Measurements from ENCODE around the gene EXTL1.

EXTL1 gene

DNA sequence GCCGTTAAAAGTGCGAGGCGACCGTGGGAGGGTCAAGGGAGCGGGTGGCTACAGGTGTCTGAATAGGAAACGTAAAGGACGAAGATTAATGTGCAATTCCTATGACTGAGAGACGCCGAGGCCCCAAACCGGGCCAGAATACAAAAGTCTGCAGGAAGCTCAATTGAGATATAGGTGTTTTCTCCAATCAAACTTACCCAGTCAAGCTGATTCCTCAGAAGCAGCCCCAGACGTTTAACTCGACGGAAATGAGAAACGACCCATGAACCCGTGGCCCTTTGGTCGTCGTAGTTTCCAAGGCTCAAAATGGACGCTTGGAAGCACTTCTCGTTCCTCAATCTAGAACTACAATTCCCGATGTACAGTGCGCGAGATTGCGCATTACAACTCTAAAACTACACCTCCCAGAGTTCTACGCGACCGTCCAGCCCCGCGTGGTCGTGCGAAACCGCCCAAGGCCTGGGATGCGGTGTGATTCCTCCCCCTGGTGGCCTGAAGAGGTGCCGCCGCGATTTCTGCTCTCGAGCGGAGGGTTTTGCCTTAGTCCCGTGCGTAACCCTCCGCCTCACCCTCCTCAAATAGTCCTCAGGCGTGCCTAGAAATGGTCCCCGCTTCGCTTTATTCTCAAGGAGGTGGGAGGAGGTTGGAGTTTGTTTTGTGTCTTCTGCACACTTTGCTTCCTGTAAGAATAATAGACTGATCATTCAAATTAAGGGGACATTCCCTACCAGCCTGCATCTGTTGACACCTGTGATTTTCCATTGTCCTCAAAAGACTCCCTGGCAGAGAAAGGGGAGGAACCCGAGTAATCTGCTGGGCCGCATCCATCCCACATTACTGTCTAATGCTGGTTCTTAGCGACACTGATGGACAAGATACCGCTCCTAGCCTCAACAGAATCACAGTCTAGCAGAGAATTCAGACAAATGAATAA, 23.5 kb upstream of the EXTL1 start, which contains the start of gene PAFAH2:
PAFAH2 (minus strand) TSS at position 236 of the 934 bp plus-strand sequence. CDS start 7,247 bp downstream, outside the sequence.
- DNase-seq: peak; percentile 100

DNA sequence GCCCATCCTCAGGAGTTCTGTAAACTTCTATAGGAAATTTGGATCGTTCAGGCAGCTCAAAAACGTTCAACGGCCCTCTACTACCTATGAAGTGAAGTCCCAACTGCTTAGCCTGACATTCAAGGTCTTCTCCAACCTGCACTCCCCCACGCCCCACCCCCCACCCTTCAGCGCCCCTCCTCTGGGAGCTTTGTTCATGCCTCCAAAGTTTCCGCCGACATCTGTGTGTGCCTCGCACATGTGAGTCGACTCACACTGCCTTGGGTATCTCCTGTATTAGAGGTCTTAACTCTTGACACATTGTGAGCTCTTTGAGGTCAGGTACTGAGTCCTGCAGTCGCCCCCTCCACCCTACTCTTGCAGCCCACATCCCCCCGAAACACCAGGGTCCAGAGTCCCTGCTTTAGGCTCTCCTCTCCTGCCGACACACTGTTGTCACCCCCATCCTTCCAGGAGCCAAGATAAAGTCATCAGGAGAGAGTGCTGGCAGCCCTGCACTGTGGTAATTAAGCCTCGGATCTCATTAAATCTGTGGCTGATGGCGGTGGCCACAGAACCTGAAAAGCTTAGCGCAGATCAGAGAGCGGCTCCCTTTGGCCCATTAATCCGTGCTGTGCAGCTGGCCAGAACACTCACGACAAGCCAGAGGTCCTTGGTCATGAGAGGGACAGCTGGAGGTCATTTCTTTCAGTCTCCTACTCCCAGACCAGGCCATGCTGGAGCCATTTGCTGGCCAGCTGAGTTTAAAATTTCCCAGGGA, 22.4 kb upstream of the EXTL1 start:
- DNase-seq: no peak

DNA sequence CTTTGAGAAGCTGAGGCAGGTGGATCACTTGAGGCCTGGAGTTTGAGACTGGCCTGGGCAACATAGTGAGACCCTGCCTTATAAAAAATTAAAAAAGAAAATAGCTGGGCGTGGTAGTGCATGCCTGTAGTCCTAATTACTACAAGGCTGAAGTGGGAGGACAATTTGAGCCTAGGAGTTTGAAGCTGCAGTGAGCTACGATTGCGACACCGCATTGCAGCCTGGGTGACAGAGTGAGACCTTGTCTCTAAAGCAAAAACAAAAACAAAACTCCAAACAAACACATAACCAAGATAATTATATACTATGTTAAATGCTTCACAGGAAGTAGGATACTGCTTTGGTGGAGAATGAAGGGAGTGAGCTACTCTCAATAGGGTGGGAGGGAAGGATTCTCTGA, 18.3 kb upstream of the EXTL1 start:
- peak; percentile 40 for DNase-seq

DNA sequence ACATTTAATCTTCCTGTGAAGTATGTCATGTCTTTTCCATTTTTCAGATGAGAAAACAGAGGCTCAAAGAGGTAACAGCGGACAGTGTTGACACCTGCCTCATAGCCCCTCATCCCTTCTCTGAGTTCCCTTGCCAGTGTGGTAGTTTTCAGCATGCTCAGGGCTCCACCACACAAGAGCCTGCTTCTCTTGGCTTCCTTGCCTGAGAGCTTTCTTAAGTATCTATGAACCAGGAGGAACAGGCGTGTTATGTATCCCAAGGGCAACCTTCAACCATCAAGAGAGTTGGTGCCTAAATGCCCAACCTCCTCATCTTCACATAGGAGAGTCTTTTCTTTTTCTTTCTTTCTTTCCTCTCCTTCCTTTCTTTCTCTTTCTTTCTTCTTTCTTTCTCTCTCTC, 17.8 kb upstream of the EXTL1 start:
- no peak for DNase-seq

DNA sequence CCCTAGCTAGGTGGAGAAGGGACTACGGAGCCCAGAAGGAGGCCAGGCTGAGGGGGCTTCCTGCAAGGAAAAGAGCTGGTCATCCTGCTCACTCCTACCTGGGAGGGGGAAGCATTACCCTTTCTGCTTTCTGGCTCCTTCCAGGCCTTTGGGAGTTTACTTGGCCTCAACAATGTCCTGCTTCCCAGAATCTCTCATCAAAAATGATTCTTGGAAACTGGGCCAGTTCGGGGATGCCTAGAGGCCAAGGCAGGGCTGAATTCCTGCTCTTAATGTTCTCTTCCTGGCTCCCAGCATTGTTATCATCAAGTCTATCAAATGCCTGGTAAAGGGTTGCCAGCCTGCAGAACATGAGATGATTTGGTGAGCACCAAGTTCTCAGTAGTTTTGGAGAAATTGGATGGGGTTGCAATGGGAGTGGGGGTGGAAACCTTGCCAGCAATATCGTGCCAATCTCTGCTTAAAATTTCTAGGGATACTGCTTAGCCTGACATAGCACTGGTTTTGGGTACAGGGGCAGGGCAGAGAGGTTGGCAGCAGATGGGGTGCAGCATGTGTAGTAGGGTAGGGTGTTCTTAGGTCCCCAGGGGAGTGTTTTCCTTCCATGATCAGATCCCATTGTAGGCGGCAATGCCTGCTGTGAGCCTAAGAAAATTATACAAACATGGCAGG, 16.0 kb upstream of the EXTL1 start:
- DNase-seq: no peak

DNA sequence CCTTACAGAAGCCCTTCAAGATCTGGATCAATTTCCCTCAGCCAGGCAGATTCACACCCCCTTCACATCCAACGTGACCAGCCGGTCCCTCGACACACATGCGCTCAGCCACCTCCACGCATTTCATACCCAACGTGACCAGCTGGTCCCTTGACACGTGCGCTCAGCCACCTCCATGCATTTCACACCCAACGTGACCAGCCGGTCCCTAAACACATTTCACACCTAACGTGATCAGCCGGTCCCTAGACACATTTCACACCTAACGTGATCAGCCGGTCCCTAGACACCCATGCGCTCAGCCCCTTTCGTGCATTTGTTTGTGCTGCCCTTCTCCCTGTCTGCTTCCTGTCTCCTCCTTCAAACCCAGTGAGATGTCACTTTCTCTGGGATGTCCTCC, 14.9 kb upstream of the EXTL1 start:
- DNase-seq: no peak

DNA sequence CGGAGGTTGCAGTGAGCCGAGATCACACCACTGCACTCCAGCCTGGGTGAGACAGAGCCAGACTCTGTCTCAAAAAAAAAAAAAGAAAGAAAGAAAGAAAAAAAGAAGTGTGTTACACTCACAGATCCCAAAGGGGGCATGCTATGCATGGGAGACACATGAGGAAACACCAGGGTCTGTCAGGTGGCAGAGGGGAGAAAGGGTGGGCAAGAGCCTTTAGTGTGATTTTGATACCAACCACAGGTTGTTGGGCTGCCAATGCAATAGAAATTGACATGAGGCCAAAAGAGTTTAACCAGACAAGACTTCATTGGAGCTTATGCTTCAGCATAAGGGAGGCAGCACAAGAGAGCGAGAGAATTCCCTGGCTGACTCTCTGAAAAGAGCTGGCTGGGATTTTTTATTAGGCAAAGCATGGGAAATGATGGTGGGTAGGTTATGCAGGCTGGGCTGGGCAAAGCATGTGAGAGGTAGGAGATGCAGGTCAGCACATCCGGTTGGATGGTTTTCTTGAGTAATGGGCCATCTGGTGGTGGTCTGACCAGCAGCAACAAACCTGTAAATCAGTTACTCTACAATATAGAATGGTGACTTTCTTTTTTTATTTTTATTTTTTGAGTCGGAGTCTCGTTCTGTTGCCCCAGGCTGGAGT, 11.7 kb upstream of the EXTL1 start:
- no peak for DNase-seq

DNA sequence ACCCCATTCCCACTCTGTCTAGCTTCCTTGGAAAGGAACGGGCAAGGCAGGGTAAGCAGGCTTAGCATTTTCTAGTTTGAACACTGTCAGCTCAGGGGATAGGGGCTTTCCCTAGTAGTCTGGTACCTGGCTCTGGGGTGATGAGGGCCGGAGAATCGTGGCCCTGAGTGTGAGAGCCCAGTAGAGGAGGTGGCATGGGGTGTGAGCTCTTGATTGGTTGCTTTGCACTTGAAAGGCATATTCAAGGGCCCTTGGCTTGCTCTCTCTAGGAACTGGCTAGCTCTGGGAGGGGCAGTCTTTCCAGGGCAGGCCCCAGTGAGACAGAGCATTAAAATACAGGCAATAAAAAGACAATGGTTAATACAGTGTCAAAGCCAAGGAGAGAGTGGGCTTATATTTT, 10.8 kb upstream of the EXTL1 start:
- DNase-seq: no peak

DNA sequence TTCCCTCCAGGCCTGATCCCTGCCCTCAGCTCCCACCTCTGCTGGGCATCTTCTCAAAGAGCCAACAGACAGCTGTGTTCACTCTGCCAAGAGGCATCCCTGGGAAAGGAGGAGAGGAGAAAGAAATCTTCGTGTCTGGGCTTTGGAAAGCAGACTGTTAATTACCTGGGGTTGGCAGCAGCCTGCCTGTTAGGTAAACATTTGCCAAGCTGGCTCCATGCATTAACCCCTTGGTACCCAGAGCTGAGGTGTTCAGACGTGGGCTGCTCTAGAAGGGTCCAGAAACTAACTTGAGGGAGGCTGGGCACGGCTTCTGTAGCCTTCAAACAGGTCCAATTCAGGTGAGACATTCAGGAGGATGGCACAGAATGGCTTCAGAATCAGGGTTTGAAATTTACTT, 8.7 kb upstream of the EXTL1 start:
- DNase-seq: no peak

DNA sequence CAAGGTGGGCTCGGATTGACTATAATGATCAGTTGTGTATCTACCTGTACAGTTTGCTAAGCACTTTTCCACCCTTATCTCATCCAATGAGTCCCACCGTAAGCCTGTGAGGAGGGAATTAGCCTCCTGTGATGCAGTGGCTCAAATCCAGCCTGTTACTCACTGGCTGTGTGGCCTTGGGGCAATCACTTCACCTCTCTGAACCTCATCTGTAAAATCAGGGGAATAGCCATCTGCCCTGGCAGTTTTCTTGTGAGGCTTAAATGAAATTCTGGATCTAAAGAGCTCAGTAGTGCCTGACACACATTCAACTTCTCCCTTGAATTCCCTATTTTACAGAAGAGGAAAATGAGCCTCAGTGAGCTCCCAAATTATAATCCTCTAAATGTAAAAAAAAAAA, 7.4 kb upstream of the EXTL1 start:
- DNase-seq: no peak

DNA sequence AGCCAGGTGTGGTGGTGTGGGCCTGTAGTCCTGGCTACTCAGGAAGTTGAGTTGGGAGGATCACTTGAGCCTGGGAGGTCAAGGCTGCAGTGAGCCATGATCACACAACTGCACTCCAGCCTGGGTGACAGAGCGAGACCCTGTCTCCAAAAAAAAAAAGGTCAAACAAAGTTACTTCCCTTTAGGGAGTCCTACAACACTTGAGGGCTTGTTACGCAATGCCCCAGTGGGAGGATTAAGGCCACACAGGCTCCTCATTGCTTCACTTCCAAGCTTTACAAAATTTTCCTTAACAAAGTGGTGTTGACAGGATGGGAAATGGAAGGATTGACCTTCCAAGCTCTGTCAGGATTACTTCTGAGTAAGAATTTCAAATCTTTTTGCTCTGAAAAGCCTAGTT, 6.2 kb upstream of the EXTL1 start:
- DNase-seq: peak; percentile 96

DNA sequence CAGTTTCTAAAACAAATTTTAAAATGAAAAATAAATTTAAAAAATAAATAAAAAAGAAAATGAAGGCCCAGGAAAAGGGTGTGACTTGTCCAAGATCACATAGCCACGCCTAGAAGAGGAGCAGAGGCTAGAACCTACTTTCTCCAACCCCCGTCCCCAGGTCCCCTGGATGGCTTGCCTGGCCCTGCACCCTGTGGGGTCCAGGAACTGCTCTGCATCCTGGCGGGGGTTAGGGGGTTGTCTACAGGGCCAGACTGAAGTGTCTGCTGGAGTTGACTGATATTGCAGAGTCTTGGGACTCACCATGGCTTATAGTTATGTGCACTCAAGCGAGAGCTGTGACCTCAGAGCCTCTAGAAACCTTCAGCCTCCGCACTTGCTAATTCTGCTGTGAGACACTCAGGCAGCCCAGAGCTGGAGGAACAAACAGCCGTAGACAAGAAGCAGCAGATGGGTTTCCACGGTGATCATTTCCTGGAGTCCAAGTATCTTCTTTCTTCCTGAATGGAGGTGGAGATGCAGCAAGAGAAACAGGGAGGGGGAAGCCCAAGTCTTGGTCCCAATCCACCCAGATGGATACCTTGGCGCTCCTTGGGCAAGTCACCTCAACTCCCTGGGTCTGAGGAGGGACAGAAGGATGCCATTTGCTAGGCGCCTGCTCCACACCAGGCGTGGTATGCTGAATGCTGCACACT, 5.2 kb upstream of the EXTL1 start:
- peak; percentile 57 for DNase-seq

DNA sequence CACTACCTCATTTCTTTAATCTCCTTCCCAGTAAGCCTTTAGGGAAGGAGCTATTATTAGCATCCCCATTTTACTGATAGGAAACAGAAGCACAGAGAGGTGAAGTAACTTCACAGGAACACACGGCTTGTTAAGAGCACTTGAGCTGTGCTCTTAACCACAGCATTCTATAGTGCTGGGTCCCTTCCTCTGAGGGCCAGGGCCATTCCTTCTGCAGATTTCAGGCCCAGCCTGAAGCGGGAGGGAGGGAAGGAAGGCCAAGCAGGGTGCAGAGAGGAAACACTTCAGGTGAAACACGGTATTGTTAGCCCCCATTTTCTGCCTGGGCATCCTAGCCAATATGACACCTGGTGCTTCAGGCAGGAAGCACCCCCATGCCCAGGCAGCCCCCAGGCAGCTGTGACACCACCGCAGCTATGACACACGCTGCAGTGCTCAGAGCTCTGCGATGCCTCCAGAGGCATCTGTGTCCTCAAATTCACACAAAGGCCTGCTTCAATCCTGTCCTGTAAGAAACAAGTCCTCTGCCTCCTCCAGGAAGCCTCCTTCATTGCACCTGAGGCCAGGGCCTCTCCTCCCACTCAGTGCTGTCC, 4.5 kb upstream of the EXTL1 start:
- DNase-seq: peak; percentile 86

DNA sequence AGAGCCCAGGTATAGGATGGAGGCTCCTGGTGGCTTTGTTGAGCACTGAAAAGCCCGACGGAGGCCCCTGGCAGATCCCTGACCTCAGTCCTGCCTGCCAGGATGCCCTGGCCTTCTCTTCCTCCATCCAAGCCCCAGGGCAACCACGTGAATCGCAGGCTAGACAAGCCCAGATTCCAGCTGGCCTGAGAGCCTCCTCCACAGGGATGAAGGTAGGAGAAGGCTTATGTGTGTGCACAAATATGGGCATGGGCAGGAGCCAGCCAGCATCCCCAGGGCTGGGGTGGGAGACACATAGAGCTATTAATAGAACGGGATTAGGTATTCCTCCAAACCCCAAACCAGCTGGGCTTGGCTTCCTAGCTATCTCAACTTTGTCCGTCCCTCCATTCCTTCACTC, 4.0 kb upstream of the EXTL1 start:
- no peak for DNase-seq

DNA sequence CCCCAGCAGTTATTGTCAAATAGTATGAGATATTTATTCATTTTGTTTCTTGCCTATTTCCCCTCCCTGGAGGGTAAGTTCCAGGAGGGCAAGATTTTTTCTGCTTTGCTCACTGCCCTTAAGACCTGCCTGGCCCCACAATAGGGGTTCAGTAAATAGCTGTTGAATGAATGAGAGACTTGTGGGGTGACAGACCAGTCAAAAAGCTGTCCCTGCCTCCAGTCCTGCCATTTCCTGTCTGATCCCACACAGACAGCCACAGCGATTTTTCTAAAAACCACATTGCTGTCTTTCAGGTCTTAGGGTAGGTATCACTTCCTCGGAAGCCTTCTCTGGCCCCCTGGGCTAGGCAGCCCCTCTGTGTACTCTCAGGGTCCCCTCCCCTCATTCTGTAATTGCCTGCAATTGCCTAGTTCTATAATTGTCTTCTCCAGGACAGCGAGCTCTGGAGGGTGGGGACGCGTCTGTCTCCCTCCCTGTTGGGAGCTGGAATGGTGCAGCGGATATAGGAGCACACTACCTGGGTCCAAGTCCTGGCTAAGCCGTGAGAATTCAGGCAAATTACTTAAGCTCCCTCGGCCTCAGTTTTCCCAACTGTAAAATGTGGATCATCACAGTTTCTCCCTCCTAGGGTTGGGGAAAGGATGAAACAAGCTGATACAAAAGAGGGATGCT, 1.8 kb upstream of the EXTL1 start:
- DNase-seq: peak; percentile 91

DNA sequence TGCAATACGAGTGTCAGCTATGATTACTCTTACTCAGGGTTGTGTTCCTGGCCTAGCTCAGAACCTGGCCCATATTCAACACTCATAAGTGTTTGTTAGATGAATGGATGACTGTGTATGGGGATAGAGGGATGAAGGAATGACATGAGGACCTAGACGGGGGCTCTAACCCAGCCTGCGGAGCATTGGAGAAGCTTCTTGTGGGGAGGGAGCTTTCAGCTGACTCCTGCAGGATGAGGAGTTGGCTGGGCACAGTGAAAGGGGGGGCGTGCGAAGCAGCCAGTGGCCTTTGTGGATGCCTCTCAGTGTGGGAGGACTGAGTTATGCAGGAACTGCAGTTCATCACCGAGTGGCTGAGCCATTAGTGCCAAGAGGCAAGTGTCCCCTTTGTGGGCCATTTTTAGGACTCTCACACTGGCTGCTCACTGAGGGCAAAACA, 1.2 kb upstream of the EXTL1 start:
- DNase-seq: no peak

DNA sequence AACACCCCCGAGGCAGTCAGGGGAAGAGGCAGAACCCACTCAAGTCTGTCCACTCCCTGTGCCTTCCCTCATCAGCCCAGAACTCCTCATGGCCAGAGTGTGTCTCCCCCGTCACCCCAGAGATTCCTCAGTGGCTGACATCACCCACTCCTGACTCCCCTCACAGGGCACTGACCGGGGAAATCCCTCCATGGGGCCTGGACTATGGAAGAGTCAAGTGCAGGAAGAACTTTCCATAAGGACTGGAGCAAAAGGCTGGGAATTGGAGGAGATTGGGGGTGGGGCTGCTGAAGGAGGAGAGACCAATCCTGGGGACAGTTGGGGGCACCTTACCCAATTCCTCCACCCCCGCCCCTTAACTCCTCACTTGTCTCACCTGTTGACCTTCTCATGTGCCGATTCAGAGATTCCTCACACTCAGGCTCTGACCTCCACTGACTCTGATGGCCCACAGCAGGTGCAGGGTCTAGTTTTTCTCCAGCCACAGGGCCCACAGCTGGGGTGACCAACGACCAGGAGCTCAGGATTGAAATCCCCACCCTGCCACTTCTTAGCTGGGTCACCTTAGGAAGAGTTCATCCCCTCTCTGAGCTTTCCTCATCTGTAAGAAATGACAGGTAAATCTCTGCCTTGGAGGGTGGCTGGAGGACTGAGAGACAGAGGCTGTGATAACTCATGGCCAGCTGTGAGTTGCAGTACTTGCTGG, 481 bp upstream of the EXTL1 start:
- DNase-seq: no peak

DNA sequence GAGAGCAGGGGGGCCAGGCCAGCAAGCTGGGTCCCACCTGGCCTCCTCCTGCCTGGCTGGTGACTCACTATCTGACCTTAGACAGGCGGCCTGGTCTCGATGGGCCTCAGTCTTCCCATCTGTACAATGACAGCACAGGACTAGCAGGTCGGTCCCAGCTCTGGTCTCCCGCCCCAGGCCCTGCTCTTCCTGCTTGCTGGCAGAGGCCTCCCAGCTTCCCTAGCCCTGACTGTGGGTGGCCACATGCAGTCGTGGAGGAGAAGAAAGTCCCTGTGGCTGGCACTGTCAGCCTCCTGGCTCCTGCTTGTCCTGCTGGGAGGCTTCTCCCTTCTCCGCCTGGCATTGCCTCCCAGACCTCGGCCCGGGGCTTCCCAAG, 817 bp downstream of the EXTL1 start:
- no peak for DNase-seq

DNA sequence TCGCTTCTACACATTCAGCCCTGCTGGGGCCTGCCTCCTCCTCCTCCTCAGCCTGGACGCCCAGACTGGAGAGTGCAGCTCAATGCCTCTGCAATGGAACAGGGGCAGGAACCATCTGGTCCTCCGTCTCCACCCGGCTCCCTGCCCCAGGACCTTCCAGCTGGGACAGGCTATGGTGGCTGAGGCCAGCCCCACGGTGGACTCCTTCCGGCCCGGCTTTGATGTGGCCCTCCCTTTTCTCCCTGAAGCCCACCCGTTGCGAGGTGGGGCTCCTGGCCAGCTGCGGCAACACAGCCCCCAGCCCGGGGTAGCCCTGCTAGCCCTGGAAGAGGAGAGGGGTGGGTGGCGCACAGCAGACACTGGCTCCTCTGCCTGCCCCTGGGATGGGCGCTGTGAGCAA, 1.4 kb downstream of the EXTL1 start:
- no peak for DNase-seq

DNA sequence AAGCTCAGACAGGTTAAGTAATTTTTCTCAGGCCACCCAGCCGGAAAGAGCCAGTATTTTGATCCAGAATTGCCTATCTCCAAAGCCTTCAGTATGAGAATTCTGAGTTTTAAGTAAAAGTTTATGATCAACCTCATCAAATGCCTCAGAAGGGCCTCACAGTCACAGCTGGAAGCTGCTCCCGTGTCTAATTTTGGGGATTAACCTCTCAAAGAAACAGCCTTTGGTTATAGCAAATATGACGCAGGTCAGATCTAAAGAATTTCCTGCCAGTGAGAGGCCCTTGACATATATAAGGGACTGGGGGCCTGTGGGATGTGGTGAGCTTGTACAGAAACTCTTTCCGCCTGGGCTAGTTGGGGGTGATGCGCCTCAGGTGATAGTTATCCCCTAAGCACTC, 2.3 kb downstream of the EXTL1 start:
- no peak for DNase-seq

DNA sequence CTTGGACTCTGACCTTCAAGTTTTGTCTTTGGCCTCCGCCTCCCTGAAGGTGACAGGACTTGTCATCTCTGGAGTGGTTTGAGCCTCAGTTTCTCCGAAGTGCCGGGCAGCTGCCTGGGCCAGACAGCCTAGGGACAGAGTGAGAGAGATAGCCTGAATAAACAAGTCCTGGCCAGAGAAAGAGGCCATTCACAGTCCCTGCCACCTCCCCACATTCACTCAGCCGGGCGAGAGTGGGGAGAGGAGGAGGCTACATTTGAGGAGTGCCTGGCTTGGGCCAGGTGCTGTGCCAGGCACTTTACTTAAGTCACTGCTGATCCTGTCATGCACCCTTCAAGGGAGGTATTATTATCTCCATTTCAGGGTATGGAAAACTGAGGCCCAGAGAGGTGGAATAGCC, 3.5 kb downstream of the EXTL1 start:
- no peak for DNase-seq

Measured in MV-4-11 (cell line).